Stomach (tissue), 4 donors: ENCODE data around the gene SPCS2.

ENCODE experiments used
- CTCF ChIP-seq, 7 experiments: fragments of 450-650 bp in 4 of 7; fragments of 200-600 bp in 3 of 7; sonication (generic) in 3 of 7; IDR thresholded peaks; one replicate each; pipeline ENCODE4 v1.5.1; 2016 to 2019; ENCODE audit warnings: antibody characterized with exemption in 7 of 7, control low read depth in 2 of 7, mild to moderate bottlenecking in 1 of 7
- POLR2A ChIP-seq, 4 donors: fragments of 450-650 bp; IDR thresholded peaks; one replicate each; pipeline ENCODE4 v1.6.1; 2016; ENCODE audit warnings: antibody characterized with exemption in 4 of 4, control low read depth in 2 of 4, mild to moderate bottlenecking in 1 of 4, moderate library complexity in 1 of 4
- POLR2AphosphoS5 ChIP-seq, 3 donors: sonication (generic); formaldehyde crosslinking; IDR thresholded peaks; one replicate each; pipeline ENCODE4 v1.6.1; 2016; ENCODE audit warnings: antibody characterized with exemption in 3 of 3

DNA sequence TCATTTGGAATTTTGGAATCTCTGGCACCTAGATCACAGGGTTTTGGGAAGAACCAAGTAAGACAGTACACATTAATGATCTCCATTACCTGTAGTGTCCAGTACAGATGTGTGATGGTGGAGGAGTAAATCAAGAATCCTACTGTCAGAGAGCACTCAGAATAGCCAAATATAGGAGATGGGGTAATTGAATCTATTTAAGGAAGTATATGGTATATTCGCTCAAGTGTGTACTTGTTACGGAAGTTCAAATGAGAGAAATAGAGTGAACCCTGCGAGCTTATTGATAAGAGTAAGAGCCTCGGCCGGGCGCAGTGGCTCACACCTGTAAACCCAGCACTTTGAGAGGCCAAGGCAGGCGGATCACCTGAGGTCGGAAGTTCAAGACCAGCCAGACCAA lies 2.2 kb downstream of the SPCS2 start:
- TF ChIP-seq POLR2A (IDR thresholded peaks at IDR 0.05), result no peak
- TF ChIP-seq CTCF (IDR thresholded peaks at IDR 0.05), result no peak
- TF ChIP-seq POLR2AphosphoS5 (IDR thresholded peaks at IDR 0.05), result no peak
